ENCODE measurements around the gene DLEC1.
A peak's percentile ranks its signal among the peaks of the same experiment; 100 is the strongest.
"Not testable (repeated sequence)": the region's sequence is repeated elsewhere in the genome, so short reads cannot be mapped to it uniquely, and the experiment has no call there.

DLEC1 gene

GRCh38 chr3:38126121-38126892, 87.3 kb downstream of the DLEC1 start:
- Histone ChIP-seq H3K27ac (ENCODE audit: low read length) (no peak overlapping the region), H3K4me1 (ENCODE audit: control insufficient read depth, insufficient read depth, low read length) (peaks cover 2% of the 10 kb centered on the region), H3K27me3 (ENCODE audit: control insufficient read depth in 1 of 2, insufficient read depth in 2 of 2, low read length in 2 of 2) (no peaks in the 10 kb centered on the region), H3K36me3 (ENCODE audit: control insufficient read depth in 2 of 2, insufficient read depth in 2 of 2, low read length in 2 of 2) (peaks cover 73 to 74% of the 10 kb centered on the region in 2 donors), H3K9ac (ENCODE audit: low read length in 2 of 2) (no peak overlapping the region), H3K9me3 (ENCODE audit: control insufficient read depth in 2 of 2, low read length in 2 of 2) (no peaks in the 10 kb centered on the region), H3K4me3 (ENCODE audit: low read length in 2 of 2) (no peak overlapping the region)

- no peaks in the 10 kb centered on the region for H3K4me1 ChIP-seq (ENCODE audit: control insufficient read depth, insufficient read depth, low read length)
- no peaks in the 10 kb centered on the region for H3K27me3 ChIP-seq (ENCODE audit: control insufficient read depth in 1 of 2, insufficient read depth in 2 of 2, low read length in 2 of 2)
- no peak overlapping the region for H3K4me3 ChIP-seq (ENCODE audit: low read length in 2 of 2)
- H3K9ac ChIP-seq (ENCODE audit: low read length in 2 of 2) = no peak overlapping the region
- H3K9me3 ChIP-seq (ENCODE audit: control insufficient read depth in 2 of 2, low read length in 2 of 2) = no peaks in the 10 kb centered on the region
- H3K36me3 ChIP-seq (ENCODE audit: control insufficient read depth in 2 of 2, insufficient read depth in 2 of 2, low read length in 2 of 2) = peaks cover 75 to 78% of the 10 kb centered on the region in 2 donors
- no peak overlapping the region for H3K27ac ChIP-seq (ENCODE audit: low read length)
Observed at GRCh38 chr3:38127611-38128302, 88.7 kb downstream of the DLEC1 start.

- Histone ChIP-seq H3K9ac (ENCODE audit: low read length in 2 of 2) (no peak overlapping the region), H3K9me3 (ENCODE audit: control insufficient read depth in 2 of 2, low read length in 2 of 2) (no peaks in the 10 kb centered on the region), H3K4me3 (ENCODE audit: low read length in 2 of 2) (no peak overlapping the region), H3K36me3 (ENCODE audit: control insufficient read depth in 2 of 2, insufficient read depth in 2 of 2, low read length in 2 of 2) (peaks cover 77 to 79% of the 10 kb centered on the region in 2 donors), H3K27me3 (ENCODE audit: control insufficient read depth in 1 of 2, insufficient read depth in 2 of 2, low read length in 2 of 2) (no peaks in the 10 kb centered on the region), H3K27ac (ENCODE audit: low read length) (no peak overlapping the region), H3K4me1 (ENCODE audit: control insufficient read depth, insufficient read depth, low read length) (no peaks in the 10 kb centered on the region)
Observed at GRCh38 chr3:38128303-38128655, 89.3 kb downstream of the DLEC1 start.

- H3K36me3 ChIP-seq (ENCODE audit: control insufficient read depth in 2 of 2, insufficient read depth in 2 of 2, low read length in 2 of 2) = peaks cover 84 to 85% of the 10 kb centered on the region in 2 donors
- H3K27me3 ChIP-seq (ENCODE audit: control insufficient read depth in 1 of 2, insufficient read depth in 2 of 2, low read length in 2 of 2) = no peaks in the 10 kb centered on the region
- H3K27ac ChIP-seq (ENCODE audit: low read length) = no peak overlapping the region
- no peak overlapping the region for H3K9ac ChIP-seq (ENCODE audit: low read length in 2 of 2)
- H3K4me1 ChIP-seq (ENCODE audit: control insufficient read depth, insufficient read depth, low read length) = no peaks in the 10 kb centered on the region
- no peaks in the 10 kb centered on the region for H3K9me3 ChIP-seq (ENCODE audit: control insufficient read depth in 2 of 2, low read length in 2 of 2)
- no peak overlapping the region for H3K4me3 ChIP-seq (ENCODE audit: low read length in 2 of 2)
Observed at GRCh38 chr3:38129058-38129457, 90.0 kb downstream of the DLEC1 start.

GRCh38 chr3:38130631-38131065, 91.6 kb downstream of the DLEC1 start:
- H3K9me3 ChIP-seq (ENCODE audit: control insufficient read depth in 2 of 2, low read length in 2 of 2) = no peaks in the 10 kb centered on the region
- H3K9ac ChIP-seq (ENCODE audit: low read length in 2 of 2) = no peak overlapping the region
- H3K27ac ChIP-seq (ENCODE audit: low read length) = no peak overlapping the region
- H3K27me3 ChIP-seq (ENCODE audit: control insufficient read depth in 1 of 2, insufficient read depth in 2 of 2, low read length in 2 of 2) = no peaks in the 10 kb centered on the region
- H3K4me1 ChIP-seq (ENCODE audit: control insufficient read depth, insufficient read depth, low read length) = peaks cover 6% of the 10 kb centered on the region
- H3K36me3 ChIP-seq (ENCODE audit: control insufficient read depth in 2 of 2, insufficient read depth in 2 of 2, low read length in 2 of 2) = peaks cover 71% of the 10 kb centered on the region in 2 donors
- H3K4me3 ChIP-seq (ENCODE audit: low read length in 2 of 2) = no peak overlapping the region

GRCh38 chr3:38131621-38132369, 92.8 kb downstream of the DLEC1 start:
- Histone ChIP-seq H3K9ac (ENCODE audit: low read length in 2 of 2) (peak overlapping the region in 1 of 2 donors; percentile 2), H3K36me3 (ENCODE audit: control insufficient read depth in 2 of 2, insufficient read depth in 2 of 2, low read length in 2 of 2) (peaks cover 59 to 60% of the 10 kb centered on the region in 2 donors), H3K9me3 (ENCODE audit: control insufficient read depth in 2 of 2, low read length in 2 of 2) (no peaks in the 10 kb centered on the region), H3K27me3 (ENCODE audit: control insufficient read depth in 1 of 2, insufficient read depth in 2 of 2, low read length in 2 of 2) (no peaks in the 10 kb centered on the region), H3K4me3 (ENCODE audit: low read length in 2 of 2) (no peak overlapping the region), H3K27ac (ENCODE audit: low read length) (no peak overlapping the region), H3K4me1 (ENCODE audit: control insufficient read depth, insufficient read depth, low read length) (peaks cover 13% of the 10 kb centered on the region)

GRCh38 chr3:38133209-38133556, 94.2 kb downstream of the DLEC1 start:
- H3K9me3 ChIP-seq (ENCODE audit: control insufficient read depth in 2 of 2, low read length in 2 of 2) = no peaks in the 10 kb centered on the region
- no peak overlapping the region for H3K9ac ChIP-seq (ENCODE audit: low read length in 2 of 2)
- H3K27ac ChIP-seq (ENCODE audit: low read length) = no peak overlapping the region
- peaks cover 46% of the 10 kb centered on the region in 2 donors for H3K36me3 ChIP-seq (ENCODE audit: control insufficient read depth in 2 of 2, insufficient read depth in 2 of 2, low read length in 2 of 2)
- no peak overlapping the region for H3K4me3 ChIP-seq (ENCODE audit: low read length in 2 of 2)
- H3K4me1 ChIP-seq (ENCODE audit: control insufficient read depth, insufficient read depth, low read length) = peaks cover 22% of the 10 kb centered on the region
- no peaks in the 10 kb centered on the region for H3K27me3 ChIP-seq (ENCODE audit: control insufficient read depth in 1 of 2, insufficient read depth in 2 of 2, low read length in 2 of 2)

GRCh38 chr3:38133557-38134405, 94.8 kb downstream of the DLEC1 start:
- no peak overlapping the region for H3K27ac ChIP-seq (ENCODE audit: low read length)
- peaks cover 43 to 44% of the 10 kb centered on the region in 2 donors for H3K36me3 ChIP-seq (ENCODE audit: control insufficient read depth in 2 of 2, insufficient read depth in 2 of 2, low read length in 2 of 2)
- no peak overlapping the region for H3K4me3 ChIP-seq (ENCODE audit: low read length in 2 of 2)
- H3K9me3 ChIP-seq (ENCODE audit: control insufficient read depth in 2 of 2, low read length in 2 of 2) = no peaks in the 10 kb centered on the region
- H3K27me3 ChIP-seq (ENCODE audit: control insufficient read depth in 1 of 2, insufficient read depth in 2 of 2, low read length in 2 of 2) = no peaks in the 10 kb centered on the region
- H3K4me1 ChIP-seq (ENCODE audit: control insufficient read depth, insufficient read depth, low read length) = peaks cover 24% of the 10 kb centered on the region
- H3K9ac ChIP-seq (ENCODE audit: low read length in 2 of 2) = no peak overlapping the region

GRCh38 chr3:38134517-38135143, 95.6 kb downstream of the DLEC1 start:
- H3K36me3 ChIP-seq (ENCODE audit: control insufficient read depth in 2 of 2, insufficient read depth in 2 of 2, low read length in 2 of 2) = peaks cover 35 to 36% of the 10 kb centered on the region in 2 donors
- H3K27ac ChIP-seq (ENCODE audit: low read length); H3K27me3 ChIP-seq (ENCODE audit: control insufficient read depth in 1 of 2, insufficient read depth in 2 of 2, low read length in 2 of 2); H3K4me3 ChIP-seq (ENCODE audit: low read length in 2 of 2); H3K9ac ChIP-seq (ENCODE audit: low read length in 2 of 2); H3K9me3 ChIP-seq (ENCODE audit: control insufficient read depth in 2 of 2, low read length in 2 of 2): not testable (repeated sequence)
- H3K4me1 ChIP-seq (ENCODE audit: control insufficient read depth, insufficient read depth, low read length) = peaks cover 31% of the 10 kb centered on the region
